CD1c-positive myeloid dendritic cell (primary cell): ENCODE data around the gene IRF2.

Experiments
- DNase-seq: peaks from one replicate; pipeline ENCODE4 v3.0.0-alpha.2; 2016; ENCODE audit errors: extremely low spot score

IRF2 gene

DNA sequence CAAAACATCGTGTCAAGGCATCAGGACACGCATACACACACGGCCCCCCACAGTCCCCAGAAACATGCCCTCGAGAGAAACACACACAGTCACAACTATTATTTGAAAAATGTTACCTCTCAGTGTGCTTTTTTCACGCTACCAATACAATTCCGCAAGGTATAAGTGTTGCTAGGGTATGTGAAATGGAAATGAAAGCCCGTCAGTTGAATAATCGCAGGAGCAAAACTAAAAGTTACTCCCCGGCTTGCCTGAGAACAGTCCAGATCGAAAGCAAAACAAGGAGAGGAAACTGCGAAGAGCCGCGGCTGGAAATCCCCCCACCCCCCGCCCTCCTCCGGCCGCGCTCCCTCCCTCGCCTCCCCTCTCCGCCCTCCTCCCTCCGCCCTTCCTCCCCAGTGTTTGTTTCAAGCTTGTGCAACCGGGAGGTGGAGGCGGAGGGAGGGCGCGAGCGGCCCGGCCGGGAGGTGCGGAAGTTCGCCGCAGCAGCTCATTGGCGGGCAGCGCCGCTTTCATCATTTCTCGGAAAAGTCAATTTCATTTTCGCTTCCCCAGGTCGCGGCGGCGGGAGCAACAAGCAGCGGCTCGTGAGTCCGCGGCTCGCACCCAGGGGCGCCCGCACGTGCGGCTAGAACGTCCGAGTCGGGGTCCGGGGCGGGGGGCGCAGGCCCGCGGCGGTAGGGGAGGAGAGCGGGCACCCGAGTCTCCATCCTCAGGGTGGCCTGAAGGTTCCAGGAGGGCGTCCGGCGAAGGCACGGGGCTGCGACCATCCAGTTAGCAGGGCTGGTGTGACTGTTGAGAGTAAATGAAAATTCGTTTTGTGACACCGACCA, at the start of gene IRF2:
Gene IRF2 (minus strand): TSS at position 288 of the 833 bp plus-strand sequence. CDS start 45,486 bp downstream, outside the sequence.
- peak; percentile 99 for DNase-seq

DNA sequence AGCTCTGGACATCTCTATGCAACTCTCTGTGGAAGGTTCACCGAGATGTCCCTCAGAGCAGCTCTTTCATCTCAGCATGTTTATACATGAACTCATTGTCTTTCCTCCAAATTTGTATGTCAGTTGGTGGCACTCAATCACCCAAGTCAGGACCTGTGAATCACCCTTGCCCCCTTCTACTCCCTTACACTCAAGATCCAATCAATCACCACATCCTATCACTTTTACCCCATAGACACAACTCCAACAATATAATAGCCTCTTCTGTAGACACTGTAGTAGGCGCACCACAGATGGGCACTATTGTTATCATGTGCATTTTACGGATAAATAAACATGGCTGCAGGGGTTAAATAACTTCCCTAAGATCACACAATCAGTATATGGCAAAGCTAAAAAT, 41.3 kb upstream of the IRF2 start:
- DNase-seq: no peak

GRCh38 chr4:184514121-184514988, 40.0 kb upstream of the IRF2 start:
- DNase-seq: peak; percentile 94

GRCh38 chr4:184513802-184514120, 39.4 kb upstream of the IRF2 start:
- DNase-seq: no peak

DNA sequence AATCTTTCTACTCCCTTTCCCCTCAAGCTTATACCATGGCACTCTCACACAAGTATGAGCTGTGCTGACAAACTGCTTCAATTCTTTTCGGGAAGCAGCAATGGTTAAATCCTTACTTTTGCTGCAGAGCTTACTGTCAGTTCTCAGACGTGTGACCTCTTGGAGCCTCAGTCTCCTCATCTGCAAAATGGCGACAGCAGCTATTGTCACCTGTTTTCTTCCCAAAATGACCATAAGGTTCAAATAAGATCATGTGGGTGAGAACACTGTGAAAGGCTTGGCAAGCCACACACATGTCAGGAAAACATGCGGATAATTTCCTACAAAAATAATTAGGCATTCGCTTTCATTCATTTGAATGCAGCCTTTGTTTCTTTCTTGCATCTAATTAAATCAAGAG, 36.8 kb upstream of the IRF2 start:
- no peak for DNase-seq

GRCh38 chr4:184510401-184510800, 36.1 kb upstream of the IRF2 start:
- peak; percentile 84 for DNase-seq

DNA sequence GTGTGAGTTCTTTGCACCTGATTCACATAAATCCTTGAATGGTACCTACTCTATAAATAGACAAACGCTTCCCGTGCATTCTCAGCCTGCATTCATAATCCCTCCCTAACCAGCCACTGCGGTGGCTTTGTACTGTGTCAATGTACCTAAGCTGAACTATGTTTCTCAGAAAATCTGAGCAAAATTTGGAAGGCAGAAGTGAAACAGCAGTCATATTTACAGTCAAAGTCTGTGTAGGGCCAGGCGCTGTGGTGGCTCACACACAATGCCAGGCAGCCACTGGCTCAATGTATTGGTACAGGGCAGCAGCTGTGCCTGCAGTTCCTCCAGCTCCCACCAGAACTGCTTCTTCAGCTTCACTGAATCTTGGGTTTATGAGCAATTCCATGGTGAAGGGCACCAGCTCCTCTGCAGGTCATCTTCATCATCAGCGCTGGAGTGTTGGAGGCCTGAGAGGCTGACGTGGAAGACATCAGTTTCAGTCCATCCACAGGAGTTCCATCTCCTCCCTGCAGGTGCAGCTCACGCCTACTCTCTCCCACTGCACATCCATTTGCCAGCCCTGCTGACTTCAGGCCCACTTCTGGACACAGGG, 32.3 kb upstream of the IRF2 start:
- peak; percentile 79 for DNase-seq

DNA sequence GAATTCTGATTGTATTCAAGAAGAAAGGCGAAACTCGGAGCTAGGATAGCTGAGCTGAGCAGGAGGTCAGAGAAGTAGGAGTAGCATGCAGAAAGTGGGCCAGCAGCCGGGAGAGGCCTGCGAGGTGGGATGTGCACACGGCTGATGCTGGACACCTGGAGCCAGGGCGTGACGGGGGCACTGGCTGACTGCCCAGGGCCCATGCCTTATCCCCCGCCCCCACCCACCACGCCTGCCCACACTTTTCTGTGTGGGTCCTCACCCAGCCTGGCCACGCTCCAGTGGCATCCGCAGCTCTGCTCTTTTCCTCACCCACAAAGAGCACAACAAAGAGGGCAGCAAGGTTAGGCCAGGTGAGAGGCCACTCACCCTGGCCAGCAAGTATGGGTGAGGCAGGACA, 30.0 kb upstream of the IRF2 start:
- no peak for DNase-seq

DNA sequence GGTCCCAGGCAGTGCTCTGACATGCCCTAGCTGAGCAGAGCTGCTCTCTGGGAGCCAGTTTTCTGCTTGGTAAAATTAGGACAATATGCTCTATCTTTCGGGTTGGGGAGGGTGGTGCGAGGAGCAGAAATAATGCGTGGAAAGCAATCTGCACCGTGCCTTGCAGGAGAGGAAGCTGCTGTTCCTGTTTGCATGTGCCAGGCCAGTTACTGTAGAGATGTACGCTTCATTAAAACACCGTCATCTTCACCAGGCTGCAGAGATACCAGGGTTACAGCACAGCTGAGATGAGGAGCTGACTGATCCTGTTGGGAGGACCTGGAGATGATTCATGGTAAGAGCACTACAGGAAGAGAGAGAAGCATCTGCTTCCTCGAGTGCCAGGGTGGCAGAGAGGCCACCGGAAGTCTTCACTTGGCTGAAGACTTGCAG, 29.5 kb upstream of the IRF2 start:
- peak; percentile 64 for DNase-seq

DNA sequence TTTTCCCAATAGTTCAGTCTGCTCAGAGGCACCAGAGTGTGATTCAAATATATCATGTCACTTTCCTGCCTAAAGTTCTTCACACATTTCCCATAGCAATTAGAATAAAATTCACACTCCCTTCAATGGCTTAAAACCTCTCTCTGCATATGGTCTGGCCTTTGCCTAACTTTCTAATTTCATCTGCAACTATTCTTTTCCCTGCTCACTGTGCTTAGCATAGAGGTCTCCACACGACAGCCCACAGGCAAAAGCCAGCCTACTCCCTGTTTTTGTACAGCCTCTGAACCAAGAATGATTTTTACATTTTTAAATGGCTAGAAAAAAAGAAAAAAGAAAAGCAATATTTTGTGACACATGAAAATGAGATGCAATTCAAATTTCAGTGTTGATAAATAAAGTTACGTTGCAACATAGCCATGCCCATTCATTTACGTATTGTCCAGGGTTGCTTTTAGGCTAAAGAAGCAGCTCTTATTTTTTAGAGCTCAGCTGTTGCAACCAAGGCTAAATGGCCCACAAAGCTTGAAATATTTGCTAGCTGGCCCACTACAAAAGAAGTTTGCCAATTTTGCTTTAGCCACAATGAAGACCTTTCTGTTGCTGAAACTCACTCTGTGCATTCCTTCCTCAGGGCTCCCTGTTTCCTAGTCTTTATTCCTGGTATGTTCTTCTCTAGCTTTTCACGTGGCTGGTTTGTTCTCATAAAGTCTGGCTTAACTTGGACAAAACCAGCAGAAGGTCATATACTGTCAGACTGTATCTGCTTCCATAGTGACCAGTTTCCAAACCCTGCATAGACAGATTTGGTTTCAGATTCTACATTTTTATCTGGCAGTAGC, 26.6 kb upstream of the IRF2 start:
- DNase-seq: no peak

- peak; percentile 31 for DNase-seq
Measured at GRCh38 chr4:184499996-184500395, 25.6 kb upstream of the IRF2 start.

DNA sequence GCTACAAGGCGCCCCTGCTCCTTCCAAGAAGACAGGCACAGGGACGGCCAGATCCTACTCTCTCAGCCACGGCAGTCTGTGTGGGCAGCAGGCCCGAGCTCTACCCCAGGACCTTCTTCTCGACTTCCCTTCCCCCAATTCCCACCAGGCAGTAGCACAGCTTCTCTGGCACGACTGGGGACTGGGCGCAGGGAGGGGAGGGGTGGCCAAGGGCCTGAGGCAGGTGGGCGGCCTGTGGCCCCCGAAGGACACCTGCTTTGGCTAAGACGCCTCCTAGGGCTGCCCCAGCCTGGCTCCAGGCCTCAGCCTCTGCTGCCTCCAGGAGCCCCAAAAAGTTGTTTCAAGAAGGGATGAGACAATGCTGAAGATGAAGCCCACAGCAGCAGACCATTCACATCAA, 24.2 kb upstream of the IRF2 start:
- DNase-seq: no peak

DNA sequence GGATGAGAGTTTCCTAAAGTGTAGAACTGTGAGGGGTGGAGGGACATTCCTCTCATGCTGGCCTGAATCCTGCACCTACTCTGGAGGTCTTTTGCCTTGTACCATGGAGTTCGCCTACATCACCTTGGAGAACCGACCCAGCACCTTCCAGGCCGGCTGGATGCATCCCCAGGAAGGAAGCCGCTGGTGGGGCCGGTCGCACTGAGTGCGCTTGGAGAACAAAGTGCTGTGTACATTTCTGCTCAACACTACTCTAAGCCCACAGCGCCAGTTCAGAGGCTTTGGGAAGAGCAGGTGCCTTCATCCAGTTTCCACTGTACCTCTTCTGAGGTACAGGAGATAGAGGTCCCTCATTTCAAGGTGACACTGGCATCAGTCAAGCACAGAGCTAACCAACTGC, 15.4 kb upstream of the IRF2 start:
- DNase-seq: no peak

DNA sequence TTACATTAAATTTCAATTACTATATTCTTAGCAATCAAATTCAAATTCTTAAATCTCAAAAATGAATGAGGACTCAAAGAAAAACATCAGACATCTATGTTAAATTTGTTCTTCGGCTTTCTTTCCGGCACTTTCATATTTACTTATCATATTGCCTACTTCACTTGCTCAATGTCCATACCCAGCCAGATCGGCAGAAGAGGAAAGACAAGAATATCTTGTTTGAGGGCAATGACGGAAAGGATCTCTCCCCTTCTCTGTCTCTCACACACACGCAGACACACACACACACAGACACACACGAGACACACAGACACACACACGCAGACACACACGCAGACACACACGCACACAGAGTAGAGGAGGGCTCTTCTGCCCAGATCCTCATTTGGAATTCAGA, 13.2 kb upstream of the IRF2 start:
- DNase-seq: no peak

GRCh38 chr4:184485279-184485678, 10.9 kb upstream of the IRF2 start:
- DNase-seq: no peak

DNA sequence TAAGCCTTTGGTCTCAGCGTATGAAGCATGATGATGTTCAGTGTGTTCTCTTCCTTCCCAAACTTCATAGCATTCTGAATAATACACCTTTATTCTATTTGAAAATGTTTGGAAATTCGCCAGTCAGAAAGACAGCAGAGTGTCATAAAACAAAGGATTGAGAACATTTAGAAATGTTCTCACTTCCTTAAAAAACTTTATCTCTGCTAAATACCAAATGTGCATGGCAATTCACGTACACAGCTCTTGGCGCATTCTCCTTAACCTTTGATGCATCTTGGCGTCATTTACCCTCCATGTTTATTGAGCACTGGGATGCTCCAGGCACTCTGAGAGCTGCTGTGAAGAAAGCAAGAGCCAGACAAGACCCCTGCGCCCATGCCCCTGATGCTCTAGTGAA, 7.2 kb upstream of the IRF2 start:
- DNase-seq: peak; percentile 31

DNA sequence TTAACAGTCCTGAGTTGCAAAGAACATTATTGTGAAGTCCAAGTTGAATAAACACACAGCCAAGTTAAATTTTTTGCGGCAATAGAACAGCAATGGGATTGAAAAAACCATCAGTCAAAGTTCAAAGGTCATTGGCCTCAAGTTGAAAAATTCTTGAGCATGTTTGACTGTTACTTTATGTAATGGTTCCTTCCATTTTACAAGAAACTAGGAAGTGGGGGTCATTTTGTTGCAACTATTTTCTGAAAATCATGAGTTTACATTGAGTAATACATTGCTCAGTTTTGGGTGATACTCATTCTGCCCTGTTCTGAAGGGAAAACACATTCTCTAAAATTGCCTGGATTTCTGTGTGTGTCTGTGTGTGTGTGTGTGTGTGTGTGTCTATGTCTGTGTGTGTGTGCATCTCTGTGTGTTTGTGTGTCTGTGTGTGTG, 5.2 kb upstream of the IRF2 start:
- DNase-seq: peak; percentile 80

GRCh38 chr4:184477201-184477999, 3.0 kb upstream of the IRF2 start:
- DNase-seq: no peak

DNA sequence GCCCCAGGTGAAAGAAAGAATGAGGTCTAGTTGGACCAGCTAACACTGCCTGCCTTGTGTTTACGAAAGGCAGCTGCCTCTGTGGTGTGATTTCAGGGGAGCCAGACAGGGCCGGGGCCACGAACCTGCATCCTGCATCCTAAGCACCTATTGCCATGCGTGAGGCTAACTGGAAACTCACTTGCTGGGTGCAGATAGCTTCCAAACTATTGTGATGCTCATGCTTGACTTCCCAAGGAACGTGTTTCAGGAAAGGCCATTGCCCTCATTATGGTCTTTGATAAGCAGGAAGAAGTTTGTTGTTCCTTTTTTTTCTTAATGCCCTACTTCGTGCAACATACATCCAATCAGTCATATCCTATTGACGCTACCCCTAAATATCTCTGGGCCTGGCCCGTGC, 2.3 kb upstream of the IRF2 start:
- peak; percentile 31 for DNase-seq

DNA sequence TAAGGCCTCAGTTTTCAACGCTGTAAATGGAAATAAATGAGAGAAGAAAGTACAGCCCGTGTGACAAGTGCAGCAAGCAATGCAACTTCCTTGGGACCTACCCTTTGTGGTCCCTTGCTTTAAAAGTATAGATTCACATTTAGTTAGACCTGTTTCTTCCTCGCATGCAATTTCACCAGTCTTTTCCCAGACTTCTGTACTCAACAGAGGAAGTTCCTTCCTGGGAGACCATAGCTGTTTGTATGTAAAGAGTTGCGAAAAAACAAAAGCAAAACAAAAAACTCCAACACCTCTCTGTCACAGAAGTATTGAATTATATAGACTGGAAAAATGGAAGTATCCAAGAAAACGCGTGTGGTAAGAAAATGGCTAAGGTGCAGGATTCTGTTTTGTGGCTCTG, 1.1 kb upstream of the IRF2 start:
- DNase-seq: peak; percentile 39

GRCh38 chr4:184475096-184475461, 729 bp upstream of the IRF2 start:
- peak; percentile 51 for DNase-seq
